T-helper 1 cell treated with Interleukin-12 subunit alpha and Interleukin-12 subunit beta and Interleukin-4 antibody, amounts not matched to agents 30 μg/mL and 1 μg/mL, for 36 hours (primary cell): ENCODE results near the gene AGAP3.
A peak's percentile ranks its signal among the peaks of the same experiment; 100 is the strongest.
"Not testable (repeated sequence)": the region's sequence is repeated elsewhere in the genome, so short reads cannot be mapped to it uniquely, and the experiment has no call there.

Experiments
- H3K27ac Mint-ChIP-seq: one replicate; pipeline ENCODE4 v1.8.0; 2021; ENCODE audit warnings: mild to moderate bottlenecking, mixed read lengths
- H3K27me3 Mint-ChIP-seq: one replicate; pipeline ENCODE4 v1.8.0; 2021; ENCODE audit warnings: low read depth, mixed read lengths
- H3K36me3 Mint-ChIP-seq: one replicate; pipeline ENCODE4 v1.8.0; 2021; ENCODE audit warnings: low read depth, mixed read lengths
- H3K4me1 Mint-ChIP-seq: one replicate; pipeline ENCODE4 v1.8.0; 2021; ENCODE audit warnings: low read depth, mixed read lengths
- H3K4me3 Mint-ChIP-seq: one replicate; pipeline ENCODE4 v1.8.0; 2021; ENCODE audit warnings: mild to moderate bottlenecking, moderate library complexity, mixed read lengths
- H3K9me3 Mint-ChIP-seq: one replicate; pipeline ENCODE4 v1.8.0; 2021; ENCODE audit warnings: mixed read lengths

Gene AGAP3

GRCh38 chr7:151085691-151086620 lies at the start of gene AGAP3:
AGAP3 (plus strand) TSS chr7:151086475; CDS start chr7:151086742, 267 bp downstream.
- peaks cover 28% of the 10 kb centered on the region for H3K4me1 Mint-ChIP-seq
- peaks cover 21% of the 10 kb centered on the region for H3K27me3 Mint-ChIP-seq
- H3K36me3 Mint-ChIP-seq, result peaks cover 3% of the 10 kb centered on the region
- peak within 1 kb of the TSS; percentile 92 for H3K4me3 Mint-ChIP-seq
- peak within 1 kb of the TSS; percentile 76 for H3K27ac Mint-ChIP-seq
- H3K9me3 Mint-ChIP-seq, result no peaks in the 10 kb centered on the region

- H3K27me3 Mint-ChIP-seq, result no peaks in the 10 kb centered on the region
- H3K9me3 Mint-ChIP-seq, result no peaks in the 10 kb centered on the region
- no peak overlapping the region for H3K27ac Mint-ChIP-seq
- peaks cover 7% of the 10 kb centered on the region for H3K36me3 Mint-ChIP-seq
- no peak overlapping the region for H3K4me3 Mint-ChIP-seq
- peaks cover 6% of the 10 kb centered on the region for H3K4me1 Mint-ChIP-seq
These were observed 47.1 kb upstream of the AGAP3 start for GRCh38 chr7:151038951-151039849.

DNA sequence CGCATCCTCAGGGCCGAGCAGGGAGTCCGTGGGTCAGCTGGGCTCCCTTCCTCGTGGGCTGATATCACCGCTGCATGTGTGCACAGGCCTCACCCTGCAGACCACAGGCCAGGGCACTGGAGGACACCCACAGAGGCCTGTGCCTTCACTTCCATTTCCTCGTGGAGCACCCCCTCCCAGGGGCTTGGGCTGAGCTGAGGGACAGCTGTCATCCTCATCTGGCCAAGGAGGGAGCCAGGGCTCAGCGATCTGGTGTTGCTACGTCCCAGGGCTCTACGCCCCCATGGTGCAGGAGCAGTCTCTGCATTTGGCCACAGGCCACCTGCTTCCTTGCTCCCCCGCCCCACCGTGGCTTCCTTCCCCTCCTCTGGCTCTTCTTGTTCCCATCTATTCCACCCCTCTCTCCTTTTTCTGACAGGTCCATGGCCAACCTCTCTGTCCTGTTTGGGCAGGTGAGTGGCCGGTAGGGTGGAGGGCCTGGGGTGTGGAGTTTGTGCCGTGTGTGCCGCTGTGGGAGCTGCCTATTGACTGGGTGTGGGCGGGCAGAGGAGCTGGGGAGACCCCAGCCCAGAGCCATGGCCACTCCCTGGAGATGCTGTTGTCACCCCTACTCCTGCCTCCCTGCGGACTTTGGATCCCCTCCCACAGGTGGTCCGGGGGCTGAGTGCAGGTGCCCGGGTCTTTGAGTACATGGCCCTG lies 46.3 kb upstream of the AGAP3 start:
- H3K27ac Mint-ChIP-seq, result no peak overlapping the region
- H3K4me1 Mint-ChIP-seq, result peaks cover 6% of the 10 kb centered on the region
- H3K27me3 Mint-ChIP-seq, result no peaks in the 10 kb centered on the region
- peaks cover 7% of the 10 kb centered on the region for H3K36me3 Mint-ChIP-seq
- no peaks in the 10 kb centered on the region for H3K9me3 Mint-ChIP-seq
- H3K4me3 Mint-ChIP-seq, result no peak overlapping the region

GRCh38 chr7:151040616-151041375 lies 45.5 kb upstream of the AGAP3 start:
- H3K9me3 Mint-ChIP-seq, result no peaks in the 10 kb centered on the region
- H3K4me1 Mint-ChIP-seq, result peaks cover 6% of the 10 kb centered on the region
- H3K36me3 Mint-ChIP-seq, result peaks cover 7% of the 10 kb centered on the region
- no peak overlapping the region for H3K27ac Mint-ChIP-seq
- H3K27me3 Mint-ChIP-seq, result no peaks in the 10 kb centered on the region
- no peak overlapping the region for H3K4me3 Mint-ChIP-seq

- H3K4me3 Mint-ChIP-seq, H3K27me3 Mint-ChIP-seq, H3K4me1 Mint-ChIP-seq, H3K36me3 Mint-ChIP-seq, H3K27ac Mint-ChIP-seq, H3K9me3 Mint-ChIP-seq: not testable (repeated sequence)
These were observed 42.8 kb upstream of the AGAP3 start for GRCh38 chr7:151043449-151043848.

- Mint-ChIP-seq H3K4me1 (peaks cover 6% of the 10 kb centered on the region), H3K36me3 (no peaks in the 10 kb centered on the region), H3K9me3 (no peaks in the 10 kb centered on the region), H3K27me3 (no peaks in the 10 kb centered on the region), H3K27ac (no peak overlapping the region), H3K4me3 (no peak overlapping the region)
These were observed 42.3 kb upstream of the AGAP3 start for GRCh38 chr7:151043959-151044358.

DNA sequence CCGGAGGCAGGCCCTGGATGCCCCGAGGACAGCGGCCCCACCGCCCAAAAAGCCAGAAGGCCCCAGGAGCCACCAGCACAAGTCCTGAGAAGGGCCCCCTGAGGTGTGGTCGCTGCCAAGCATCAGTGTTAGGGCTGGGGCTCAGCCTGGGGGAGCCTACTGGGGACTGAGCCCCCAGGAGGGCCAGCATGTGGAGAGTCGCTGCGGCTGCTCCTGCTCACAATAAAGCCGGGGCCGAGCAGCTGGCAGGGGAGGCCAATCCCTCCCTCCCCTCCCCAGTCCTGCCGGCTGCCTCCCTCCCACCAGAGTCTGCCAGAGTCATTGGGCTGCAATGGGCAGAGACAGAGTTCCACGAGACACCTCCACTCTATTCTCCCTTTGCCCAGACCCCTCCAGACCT lies 41.0 kb upstream of the AGAP3 start:
- Mint-ChIP-seq H3K27ac (no peak overlapping the region), H3K4me3 (no peak overlapping the region), H3K36me3 (no peaks in the 10 kb centered on the region), H3K27me3 (peaks cover 1% of the 10 kb centered on the region), H3K4me1 (peaks cover 2% of the 10 kb centered on the region), H3K9me3 (no peaks in the 10 kb centered on the region)

DNA sequence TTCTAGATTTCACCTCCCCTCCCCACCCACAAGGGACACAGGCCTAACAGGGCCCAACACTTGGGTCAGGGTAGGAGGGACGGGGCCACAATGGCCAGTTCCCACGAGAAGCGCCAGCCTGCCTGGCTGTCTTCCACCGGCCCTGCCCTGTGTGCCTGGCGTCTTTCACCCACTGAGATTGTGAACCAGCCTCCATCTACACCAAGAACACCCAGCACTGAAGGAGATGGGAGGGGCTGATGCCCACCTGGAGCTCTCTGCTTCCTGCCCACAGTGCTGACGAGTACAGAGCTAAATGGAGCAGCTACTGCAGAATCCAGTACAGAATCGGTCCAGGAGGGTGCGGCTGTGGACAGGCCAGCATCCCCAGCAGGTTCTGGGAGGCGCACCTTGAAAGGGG lies 40.3 kb upstream of the AGAP3 start:
- peaks cover 2% of the 10 kb centered on the region for H3K4me1 Mint-ChIP-seq
- H3K27ac Mint-ChIP-seq, result no peak overlapping the region
- H3K9me3 Mint-ChIP-seq, result no peaks in the 10 kb centered on the region
- H3K36me3 Mint-ChIP-seq, result no peaks in the 10 kb centered on the region
- H3K27me3 Mint-ChIP-seq, result peaks cover 5% of the 10 kb centered on the region
- H3K4me3 Mint-ChIP-seq, result no peak overlapping the region

DNA sequence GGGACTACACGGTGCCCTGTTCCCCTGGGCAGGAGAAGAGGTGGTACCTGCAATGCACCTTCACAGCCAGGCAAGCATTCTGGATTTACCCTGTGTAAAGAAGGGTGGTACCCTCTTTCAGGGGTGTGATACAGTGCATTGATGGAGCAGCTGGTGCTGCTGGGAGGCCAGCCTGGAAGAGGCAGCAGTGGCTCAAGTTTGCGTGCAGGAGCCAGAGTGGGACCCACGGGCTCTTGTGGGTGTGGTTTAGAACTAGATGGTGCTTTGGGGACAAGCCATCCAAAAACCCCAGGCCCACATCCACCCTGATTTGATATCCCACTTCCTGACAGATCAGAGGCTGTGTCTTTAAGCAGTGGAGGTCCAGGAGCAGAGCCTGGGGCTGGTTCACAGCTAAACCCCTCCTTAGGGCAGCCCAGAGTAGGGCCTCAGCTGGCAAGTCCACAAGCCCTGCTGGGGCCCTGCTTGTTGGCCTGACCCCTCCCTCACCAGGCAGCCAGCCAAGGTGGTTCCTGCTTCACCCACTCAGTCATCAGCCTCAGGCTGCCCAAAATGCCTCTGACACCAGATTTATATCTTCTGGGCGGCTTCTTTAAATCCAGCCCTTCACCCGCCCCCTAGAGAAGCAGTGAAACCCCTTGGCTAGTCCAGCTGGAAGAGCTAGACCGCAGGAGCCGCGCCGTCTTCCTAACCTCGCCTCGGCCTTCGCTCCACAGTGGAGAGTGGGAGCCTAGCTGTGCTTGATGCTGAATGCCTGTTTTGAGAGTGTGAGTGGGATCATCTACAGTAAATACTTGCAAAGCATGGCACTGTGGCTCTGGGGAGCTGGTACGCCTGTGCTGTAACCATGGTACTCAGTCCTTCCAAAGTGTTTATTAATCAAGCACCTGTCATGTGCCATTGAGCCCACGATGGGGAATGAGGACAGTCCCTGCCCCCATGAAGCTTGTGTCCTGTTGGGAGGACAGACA lies 39.4 kb upstream of the AGAP3 start:
- Mint-ChIP-seq H3K4me1 (peaks cover 2% of the 10 kb centered on the region), H3K9me3 (no peaks in the 10 kb centered on the region), H3K27me3 (peaks cover 5% of the 10 kb centered on the region), H3K4me3 (no peak overlapping the region), H3K27ac (no peak overlapping the region), H3K36me3 (no peaks in the 10 kb centered on the region)

GRCh38 chr7:151047976-151048815 lies 38.1 kb upstream of the AGAP3 start, which contains the start of gene ASIC3:
ASIC3 (plus strand) TSS chr7:151048531; CDS start chr7:151048886, 355 bp downstream.
- no peak within 1 kb of the TSS for H3K27ac Mint-ChIP-seq
- peaks cover 5% of the 10 kb centered on the region for H3K27me3 Mint-ChIP-seq
- peaks cover 4% of the 10 kb centered on the region for H3K36me3 Mint-ChIP-seq
- H3K4me3 Mint-ChIP-seq, result no peak within 1 kb of the TSS
- no peaks in the 10 kb centered on the region for H3K9me3 Mint-ChIP-seq
- peaks cover 7% of the 10 kb centered on the region for H3K4me1 Mint-ChIP-seq

- H3K27ac Mint-ChIP-seq, result no peak overlapping the region
- H3K4me1 Mint-ChIP-seq, result peaks cover 9% of the 10 kb centered on the region
- H3K27me3 Mint-ChIP-seq, result peaks cover 5% of the 10 kb centered on the region
- H3K36me3 Mint-ChIP-seq, result peaks cover 4% of the 10 kb centered on the region
- no peak overlapping the region for H3K4me3 Mint-ChIP-seq
- no peaks in the 10 kb centered on the region for H3K9me3 Mint-ChIP-seq
These were observed 37.3 kb upstream of the AGAP3 start for GRCh38 chr7:151048911-151049463.

DNA sequence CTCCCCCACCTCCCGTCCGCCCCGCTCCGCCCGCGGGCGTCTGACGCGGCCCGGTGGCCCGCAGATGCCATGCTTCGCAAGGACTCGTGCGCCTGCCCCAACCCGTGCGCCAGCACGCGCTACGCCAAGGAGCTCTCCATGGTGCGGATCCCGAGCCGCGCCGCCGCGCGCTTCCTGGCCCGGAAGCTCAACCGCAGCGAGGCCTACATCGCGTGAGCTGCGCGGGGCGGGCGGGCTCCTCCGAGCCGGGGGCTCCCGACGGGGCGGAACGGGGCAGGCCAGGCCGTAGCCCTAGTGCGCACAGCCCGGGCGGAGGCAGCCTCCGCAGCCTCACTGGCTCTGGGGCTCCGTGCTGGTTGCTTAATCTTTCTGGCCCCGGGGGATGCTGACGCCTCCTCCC lies 35.2 kb upstream of the AGAP3 start:
- Mint-ChIP-seq H3K4me1 (peaks cover 13% of the 10 kb centered on the region), H3K9me3 (no peaks in the 10 kb centered on the region), H3K27ac (no peak overlapping the region), H3K4me3 (no peak overlapping the region), H3K27me3 (peaks cover 5% of the 10 kb centered on the region), H3K36me3 (peaks cover 4% of the 10 kb centered on the region)
